B cell (primary cell): ENCODE data around the gene PPP3CA. TPM values are rescaled to one million over a fixed set of nuclear protein-coding genes. Genes with fewer than 3 reads are reported as not detected.

ENCODE experiments used
- ATAC-seq: fragments of 200-7000 bp; cut with Tn5 transposase; one replicate; pipeline ENCODE4 v1.10.0; 2021; ENCODE audit warnings: low read depth, mild to moderate bottlenecking, moderate number of reproducible peaks, moderate library complexity
- CTCF ChIA-PET: fragments of 350-600 bp; sonication (Branson Sonifier 250); formaldehyde crosslinking; loops from one replicate; lab custom pipeline; 2021; ENCODE audit warnings: antibody characterized with exemption, inconsistent platforms; lab: Charles Lee
- POLR2A ChIA-PET: fragments of 350-600 bp; sonication (Branson Sonifier 250); formaldehyde crosslinking; loops from one replicate; lab custom pipeline; 2021; ENCODE audit warnings: antibody characterized with exemption; lab: Charles Lee
- DNase-seq: peaks from one replicate; pipeline ENCODE4 v3.0.0; 2013
- H2AFZ ChIP-seq: 2 replicates; pipeline ENCODE4 v1.6.1; 2012; ENCODE audit warnings: mild to moderate bottlenecking, low read depth, low read length; ENCODE audit not compliant: insufficient read depth, poor library complexity, severe bottlenecking
- H3K27ac ChIP-seq, 2 donors: 1 replicate in 1 of 2; 2 replicates in 1 of 2; pipeline ENCODE4 v1.5.1; 2012 to 2013; ENCODE audit warnings: low read length in 2 of 2, mild to moderate bottlenecking in 2 of 2, moderate library complexity in 1 of 2
- H3K27me3 ChIP-seq, 4 experiments: fragments of 200-600 bp in 1 of 4; sonication (generic) in 1 of 4; replicated peaks in 1 of 4; 1 replicate in 2 of 4; 2 replicates in 2 of 4; pipeline versions ENCODE4 v1.6.1 to v1.7.0; 2013 to 2016; ENCODE audit warnings: low read length in 3 of 4, mild to moderate bottlenecking in 2 of 4, mixed read lengths in 1 of 4, moderate library complexity in 1 of 4; ENCODE audit not compliant: insufficient read depth in 4 of 4, control insufficient read depth in 3 of 4; ENCODE audit errors: control extremely low read depth in 1 of 4
- H3K36me3 ChIP-seq, 2 experiments: replicated peaks in 1 of 2; 1 replicate in 1 of 2; 2 replicates in 1 of 2; pipeline versions ENCODE4 v1.6.1 to v1.7.1; 2013; ENCODE audit warnings: low read length in 1 of 2; ENCODE audit not compliant: insufficient read depth in 2 of 2, control insufficient read depth in 1 of 2; ENCODE audit errors: control extremely low read depth in 1 of 2, extremely low read depth in 1 of 2
- H3K4me1 ChIP-seq, 2 donors: fragments of 200-600 bp in 1 of 2; sonication (generic) in 1 of 2; 1 replicate in 1 of 2; 2 replicates in 1 of 2; pipeline versions ENCODE4 v1.5.1 to v1.6.1; 2013 to 2017; ENCODE audit warnings: low read length in 2 of 2; ENCODE audit not compliant: control insufficient read depth in 2 of 2, insufficient read depth in 2 of 2
- H3K4me2 ChIP-seq: replicated peaks from 2 replicates; pipeline ENCODE3; 2012; ENCODE audit warnings: mild to moderate bottlenecking, low read depth, low read length; ENCODE audit not compliant: poor library complexity, severe bottlenecking
- H3K4me3 ChIP-seq, 5 experiments: fragments of 200-600 bp in 1 of 5; sonication (generic) in 1 of 5; 1 replicate in 3 of 5; 2 replicates in 2 of 5; pipeline versions ENCODE4 v1.5.1 to v1.7.0; 2011 to 2016; ENCODE audit warnings: low read length in 4 of 5, mild to moderate bottlenecking in 4 of 5, low read depth in 2 of 5, control low read depth in 1 of 5, moderate library complexity in 1 of 5; ENCODE audit not compliant: insufficient read depth in 1 of 5; ENCODE audit errors: control extremely low read depth in 1 of 5, extremely low read depth in 1 of 5
- H3K79me2 ChIP-seq: fragments of 200-600 bp; sonication (generic); one replicate; pipeline ENCODE4 v1.6.0; 2016; ENCODE audit warnings: low read length; ENCODE audit not compliant: control insufficient read depth, insufficient read depth
- H3K9ac ChIP-seq: fragments of 200-600 bp; sonication (generic); 2 replicates; pipeline ENCODE4 v1.6.1; 2017; ENCODE audit warnings: mild to moderate bottlenecking, low read length, moderate library complexity
- H3K9me3 ChIP-seq, 3 donors: one replicate each; pipeline versions ENCODE4 v1.6.1 to v1.7.1; 2013; ENCODE audit warnings: low read length in 2 of 3; ENCODE audit not compliant: control insufficient read depth in 2 of 3, insufficient read depth in 1 of 3; ENCODE audit errors: control extremely low read depth in 1 of 3
- H4K20me1 ChIP-seq: 2 replicates; pipeline ENCODE4 v1.6.0; 2012; ENCODE audit warnings: mild to moderate bottlenecking, low read length; ENCODE audit not compliant: insufficient read depth, control insufficient read depth, poor library complexity, severe bottlenecking
- H3K27ac Mint-ChIP-seq: one replicate; pipeline ENCODE4 v1.8.0; 2021; ENCODE audit warnings: mixed read lengths
- H3K27me3 Mint-ChIP-seq: one replicate; pipeline ENCODE4 v1.8.0; 2021; ENCODE audit warnings: mixed read lengths
- H3K4me1 Mint-ChIP-seq: one replicate; pipeline ENCODE4 v1.8.0; 2021; ENCODE audit warnings: mixed read lengths
- H3K4me3 Mint-ChIP-seq: one replicate; pipeline ENCODE4 v1.8.0; 2021; ENCODE audit warnings: mixed read lengths
- H3K9me3 Mint-ChIP-seq: one replicate; pipeline ENCODE4 v1.8.0; 2022; ENCODE audit warnings: mixed read lengths; ENCODE audit not compliant: insufficient read depth
- EZH2 ChIP-seq: IDR thresholded peaks from 2 replicates; pipeline ENCODE4 v1.6.1; 2012; ENCODE audit warnings: borderline replicate concordance, low read depth, mild to moderate bottlenecking, moderate library complexity, low read length; ENCODE audit not compliant: insufficient read depth, poor library complexity, severe bottlenecking
- WGBS: methylation state at CpG from one replicate; pipeline ENCODE4 v1.1.5; 2013; ENCODE audit warnings: missing lambda C conversion rate; ENCODE audit not compliant: insufficient coverage; 5-methylcytosine and 5-hydroxymethylcytosine counted together
- intact Hi-C: fragments of 100-400 bp; cut with micrococcal nuclease; formaldehyde crosslinking; loops from one replicate; pipeline ENCODE4 v1.10.0; 2022
- polyA plus RNA-seq: library from polyadenylated mRNA; depleted of rRNA; stranded (reverse); fragments of >200 nt; gene quantifications from 2 replicates; pipeline ENCODE4 v1.2.3, GENCODE V29; 2012
- total RNA-seq, 2 donors: library from RNA; stranded (reverse); fragments of 120-200 nt in 1 of 2; gene quantifications; 1 replicate in 1 of 2; 2 replicates in 1 of 2; pipeline versions ENCODE4 v1.2.3 to v1.2.4, GENCODE V29; 2013 to 2022
- TF ChIP-seq, protein P1 (sequence below): fragments of 200-600 bp; IDR thresholded peaks from one replicate; pipeline ENCODE4 v1.8.0; 2022; ENCODE audit warnings: antibody characterized with exemption, mild to moderate bottlenecking

The PPP3CA gene
- total and polyA plus RNA-seq, 2 donors (not counting 1 experiment from before 2014, with no cell fraction given): 14.3 to 85.1 TPM

GRCh38 chr4:101187841-101188240 lies 159.5 kb downstream of the PPP3CA start:
- Histone ChIP-seq H3K4me1 (peaks cover 20 to 33% of the 10 kb centered on the region in 2 donors), H3K36me3 (peaks cover 3 to 9% of the 10 kb centered on the region in 2 experiments), H4K20me1 (peaks cover 21% of the 10 kb centered on the region), H3K27ac (no peak overlapping the region), H2AFZ (no peak overlapping the region), H3K4me3 (no peak overlapping the region), H3K27me3 (no peaks in the 10 kb centered on the region), H3K9me3 (no peaks in the 10 kb centered on the region), H3K9ac (no peak overlapping the region), H3K79me2 (peaks cover 66% of the 10 kb centered on the region), H3K4me2 (no peak overlapping the region)
- peaks cover 56% of the 10 kb centered on the region for H3K4me1 Mint-ChIP-seq
- TF ChIP-seq EZH2: no peak
- TF ChIP-seq, protein P1, sequence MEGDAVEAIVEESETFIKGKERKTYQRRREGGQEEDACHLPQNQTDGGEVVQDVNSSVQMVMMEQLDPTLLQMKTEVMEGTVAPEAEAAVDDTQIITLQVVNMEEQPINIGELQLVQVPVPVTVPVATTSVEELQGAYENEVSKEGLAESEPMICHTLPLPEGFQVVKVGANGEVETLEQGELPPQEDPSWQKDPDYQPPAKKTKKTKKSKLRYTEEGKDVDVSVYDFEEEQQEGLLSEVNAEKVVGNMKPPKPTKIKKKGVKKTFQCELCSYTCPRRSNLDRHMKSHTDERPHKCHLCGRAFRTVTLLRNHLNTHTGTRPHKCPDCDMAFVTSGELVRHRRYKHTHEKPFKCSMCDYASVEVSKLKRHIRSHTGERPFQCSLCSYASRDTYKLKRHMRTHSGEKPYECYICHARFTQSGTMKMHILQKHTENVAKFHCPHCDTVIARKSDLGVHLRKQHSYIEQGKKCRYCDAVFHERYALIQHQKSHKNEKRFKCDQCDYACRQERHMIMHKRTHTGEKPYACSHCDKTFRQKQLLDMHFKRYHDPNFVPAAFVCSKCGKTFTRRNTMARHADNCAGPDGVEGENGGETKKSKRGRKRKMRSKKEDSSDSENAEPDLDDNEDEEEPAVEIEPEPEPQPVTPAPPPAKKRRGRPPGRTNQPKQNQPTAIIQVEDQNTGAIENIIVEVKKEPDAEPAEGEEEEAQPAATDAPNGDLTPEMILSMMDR: peak; percentile 43
- no CpG with 5 or more reads among the region's 5 CpGs for WGBS
- no peaks in the 10 kb centered on the region for H3K27me3 Mint-ChIP-seq
- intact Hi-C loops: loop anchor here (2.0 to 5.0 kb wide), 2 partner anchors 15 to 159 kb away; partner anchors contain the start of gene PPP3CA
- no peak overlapping the region for H3K4me3 Mint-ChIP-seq
- no peak for ATAC-seq
- DNase-seq: peak; percentile 23
- no peak overlapping the region for H3K27ac Mint-ChIP-seq
- ChIA-PET POLR2A (interaction anchor here (0.5 kb wide), 1 partner anchor 14 kb away, joined by 3 read pairs; no protein-coding TSS in a partner anchor), CTCF (interaction anchor here (0.8 to 1.7 kb wide), 3 partner anchors 159 to 1112 kb away, joined by 3 to 12 read pairs (median 3); partner anchors contain the start of gene PPP3CA)
- H3K9me3 Mint-ChIP-seq: no peaks in the 10 kb centered on the region

DNA sequence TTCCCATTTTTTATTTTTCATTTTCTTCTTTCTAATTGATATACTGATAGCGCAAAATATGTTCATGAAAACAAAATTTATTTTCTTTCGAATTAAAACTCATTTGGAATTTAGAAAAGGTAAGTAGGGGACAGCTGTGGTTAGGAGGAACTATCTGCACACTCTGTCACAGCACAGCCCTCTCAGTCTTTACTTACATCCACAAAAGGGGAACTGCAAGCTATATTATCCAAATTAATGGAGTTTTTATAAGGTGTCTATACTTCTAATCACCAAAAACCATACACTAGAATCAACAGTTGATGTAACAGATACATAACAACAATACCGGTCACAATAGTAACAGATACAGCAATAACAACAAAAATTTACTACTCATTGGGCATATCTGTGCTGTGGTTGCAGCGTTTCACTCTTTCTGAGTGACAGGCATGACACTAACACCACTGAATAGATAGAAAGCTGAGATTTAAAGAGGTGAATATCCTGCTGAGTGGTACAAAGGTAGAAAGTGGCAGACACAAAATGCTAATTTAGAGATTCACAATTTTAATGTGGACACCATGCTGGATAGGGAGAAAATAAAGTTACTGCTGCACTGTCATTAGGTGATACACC lies 160.7 kb downstream of the PPP3CA start:
- Histone ChIP-seq H3K4me2 (peak overlapping the region; percentile 22), H3K4me1 (peaks cover 20 to 33% of the 10 kb centered on the region in 2 donors), H3K9me3 (no peaks in the 10 kb centered on the region), H3K9ac (no peak overlapping the region), H3K27ac (no peak overlapping the region), H3K4me3 (no peak overlapping the region), H4K20me1 (peaks cover 21% of the 10 kb centered on the region), H2AFZ (no peak overlapping the region), H3K79me2 (peaks cover 67% of the 10 kb centered on the region), H3K27me3 (no peaks in the 10 kb centered on the region), H3K36me3 (peaks cover 2 to 8% of the 10 kb centered on the region in 2 experiments)
- DNase-seq (no peak), ATAC-seq (peak; percentile 31)
- WGBS: no CpG with 5 or more reads among the region's 4 CpGs
- H3K27me3 Mint-ChIP-seq: no peaks in the 10 kb centered on the region
- POLR2A ChIA-PET: interaction anchor here (0.6 to 0.7 kb wide), 3 partner anchors 21 to 159 kb away, joined by 3 to 7 read pairs (median 3); no protein-coding TSS in a partner anchor
- H3K4me1 Mint-ChIP-seq: peaks cover 55% of the 10 kb centered on the region
- CTCF ChIA-PET: interaction anchor here (0.8 to 1.7 kb wide), 8 partner anchors 12 to 1113 kb away, joined by 3 to 12 read pairs (median 4); partner anchors contain the start of gene PPP3CA
- H3K4me3 Mint-ChIP-seq: peak overlapping the region; percentile 14
- peak overlapping the region; percentile 66 for H3K27ac Mint-ChIP-seq
- intact Hi-C loops: loop anchor here (2.0 to 5.0 kb wide), 2 partner anchors 16 to 161 kb away; partner anchors contain the start of gene PPP3CA
- H3K9me3 Mint-ChIP-seq: no peaks in the 10 kb centered on the region
- TF ChIP-seq, protein P1: no peak
- TF ChIP-seq EZH2: no peak
